ENCODE measurements around the gene SREBF2.

The SREBF2 gene

DNA sequence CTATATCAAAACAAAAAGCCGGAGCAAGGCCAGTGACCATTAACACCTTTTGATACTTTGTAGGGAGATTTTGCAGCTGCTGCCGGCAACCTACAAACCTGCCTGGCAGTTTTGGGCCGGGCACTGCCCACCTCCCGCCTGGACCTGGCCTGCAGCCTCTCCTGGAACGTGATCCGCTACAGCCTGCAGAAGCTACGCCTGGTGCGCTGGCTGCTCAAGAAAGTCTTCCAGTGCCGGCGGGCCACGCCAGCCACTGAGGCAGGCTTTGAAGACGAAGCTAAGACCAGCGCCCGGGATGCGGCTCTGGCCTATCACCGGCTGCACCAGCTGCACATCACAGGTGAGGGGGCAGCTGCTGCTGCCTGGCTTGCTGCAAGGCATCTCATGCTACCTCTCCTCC, 47.7 kb downstream of the SREBF2 start:
- DNase-seq, result no peak

DNA sequence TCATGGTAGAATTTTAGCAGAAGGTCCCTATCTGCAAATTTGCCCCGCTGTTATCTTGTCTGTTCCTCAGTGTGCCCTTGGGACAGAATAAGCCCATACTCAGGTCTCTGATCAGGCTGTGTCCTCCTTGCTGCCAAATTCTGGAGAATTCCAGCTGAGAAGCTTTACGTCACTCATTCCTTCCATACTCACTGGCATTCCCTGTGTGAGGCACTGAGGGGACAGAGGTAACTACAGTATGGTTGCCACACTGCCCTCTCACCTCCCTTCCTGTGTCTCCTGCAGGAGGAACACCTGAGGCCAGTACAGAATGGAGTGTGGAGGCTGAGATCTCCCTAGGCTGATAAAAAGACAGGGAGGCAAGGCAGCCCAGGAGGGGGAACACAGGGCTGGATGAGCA, 50.5 kb downstream of the SREBF2 start:
- DNase-seq, result no peak

DNA sequence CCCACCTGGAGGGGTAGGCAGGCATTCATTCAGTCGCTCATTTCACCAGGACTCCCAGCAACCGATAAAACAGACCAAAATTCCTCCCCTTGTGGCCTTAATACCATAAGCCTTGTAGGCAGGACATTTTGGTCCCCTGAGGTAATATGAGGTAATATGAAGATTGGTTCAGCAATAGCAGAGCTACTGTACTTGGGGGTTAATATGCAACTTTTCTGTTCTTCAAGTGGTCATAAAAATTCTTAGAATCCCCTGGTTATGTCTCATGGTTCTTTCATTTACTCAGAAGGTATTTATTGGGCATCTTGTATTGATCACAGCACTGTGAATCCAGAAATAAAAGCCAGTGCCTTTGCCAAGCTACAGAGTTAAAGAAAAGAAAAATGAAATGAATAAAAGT, 52.2 kb downstream of the SREBF2 start:
- DNase-seq, result no peak

DNA sequence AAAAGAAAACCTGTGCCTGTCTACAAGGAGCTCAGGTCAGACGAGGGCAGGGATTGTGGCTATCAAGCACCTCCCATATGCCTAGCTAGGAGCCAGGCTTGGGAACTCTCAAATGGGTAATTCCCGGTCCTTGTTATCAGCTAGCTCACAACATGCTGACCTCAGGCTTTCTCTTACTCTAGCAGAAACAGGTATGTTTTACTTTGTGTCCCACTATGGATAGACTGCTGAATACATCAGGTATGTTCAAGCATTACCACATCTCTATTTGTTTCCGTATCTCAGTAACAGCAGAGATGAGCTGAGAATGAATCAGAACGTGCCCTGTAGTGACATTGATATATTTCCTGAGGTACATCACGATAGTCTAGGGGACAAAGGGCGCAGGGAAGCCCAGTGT, 52.6 kb downstream of the SREBF2 start:
- no peak for DNase-seq

DNA sequence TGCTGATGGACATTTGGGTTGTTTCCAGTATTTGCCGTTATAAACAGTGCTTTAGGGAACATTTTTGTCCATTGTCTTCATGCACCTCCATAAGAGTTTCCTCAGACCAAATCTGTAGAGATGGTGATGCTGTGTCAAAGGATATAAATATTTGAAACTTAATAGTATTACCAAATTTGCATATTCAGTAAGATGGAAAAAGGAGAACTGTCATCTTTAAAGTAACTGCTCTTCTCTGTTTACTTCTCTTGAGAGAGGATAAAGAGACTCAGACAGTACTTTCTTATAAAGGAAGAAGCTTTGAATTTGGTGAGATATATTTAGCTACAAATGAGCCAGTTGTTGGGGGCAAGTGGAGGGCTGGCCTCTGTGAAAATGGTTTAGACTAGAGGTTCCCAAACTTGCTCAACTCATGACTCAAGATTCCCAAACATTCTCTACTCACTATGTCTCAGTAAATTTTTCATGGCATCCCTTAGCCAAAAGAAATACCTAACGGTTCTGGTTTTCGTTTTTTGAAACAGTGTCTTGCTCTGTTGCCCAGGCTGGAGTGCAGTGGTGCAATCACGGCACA, 55.8 kb downstream of the SREBF2 start:
- DNase-seq, result no peak

DNA sequence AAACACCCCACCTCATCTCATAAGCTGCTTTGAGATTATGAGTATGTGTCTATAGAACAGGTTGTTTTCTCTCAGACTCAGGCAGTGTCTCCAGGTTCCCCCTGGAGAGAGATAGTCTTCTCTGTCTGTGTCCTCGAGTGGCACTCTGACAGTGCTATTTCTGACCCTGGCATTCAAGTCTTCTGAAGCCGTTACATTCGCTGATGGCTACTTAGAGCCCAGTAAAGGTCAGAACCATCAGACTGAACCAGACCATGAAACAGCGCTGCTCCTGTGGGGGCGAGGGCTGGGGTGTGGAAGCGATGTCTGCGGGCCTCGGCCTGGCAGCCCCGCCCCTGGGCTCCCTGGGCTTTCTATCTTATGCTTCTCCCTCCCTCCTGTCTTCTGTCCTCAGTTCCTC, 58.5 kb downstream of the SREBF2 start:
- DNase-seq, result no peak

DNA sequence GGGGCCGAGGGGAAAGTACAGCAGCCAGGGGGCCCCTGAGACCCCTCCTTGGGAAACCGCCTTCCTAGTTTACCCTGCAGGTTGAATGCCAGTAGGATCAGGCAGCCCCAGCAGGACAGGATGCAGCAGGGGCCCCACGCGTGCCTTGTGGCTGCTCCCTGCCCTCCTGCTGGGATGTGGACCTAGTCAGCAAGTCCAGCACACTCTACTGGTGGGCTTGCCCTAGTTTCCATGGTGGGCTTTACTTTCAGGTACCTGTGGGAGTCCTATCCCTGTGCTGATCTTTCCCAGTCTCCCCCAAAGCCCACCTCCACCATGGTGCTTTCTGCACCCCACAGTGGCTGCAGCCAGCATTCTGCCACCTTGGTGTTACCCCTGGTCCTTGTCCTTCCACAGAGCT, 59.8 kb downstream of the SREBF2 start:
- DNase-seq, result no peak

GRCh38 chr22:41893591-41894375, 60.9 kb downstream of the SREBF2 start:
- DNase-seq, result no peak

- no peak for DNase-seq
These were observed 65.7 kb downstream of the SREBF2 start for GRCh38 chr22:41898645-41899044.

DNA sequence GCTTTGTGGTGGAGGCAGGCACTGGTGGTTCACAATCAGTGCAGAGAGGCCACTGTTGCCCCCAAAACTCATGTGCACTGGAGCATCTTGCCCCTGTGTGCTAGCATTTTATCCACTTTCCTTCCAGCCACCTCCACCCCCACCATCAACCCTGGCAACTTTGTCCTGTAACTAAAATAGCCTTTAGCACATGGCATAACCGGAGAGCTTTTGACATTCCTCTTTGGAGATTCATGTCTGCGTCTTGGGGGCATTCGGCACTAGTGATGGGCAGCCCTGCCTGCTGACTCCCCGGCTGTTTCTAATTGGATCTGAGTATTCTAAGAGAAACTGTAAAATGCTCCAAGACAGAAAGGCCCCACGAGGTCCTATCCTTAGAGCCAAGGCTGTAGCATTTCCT, 66.2 kb downstream of the SREBF2 start:
- DNase-seq, result no peak

DNA sequence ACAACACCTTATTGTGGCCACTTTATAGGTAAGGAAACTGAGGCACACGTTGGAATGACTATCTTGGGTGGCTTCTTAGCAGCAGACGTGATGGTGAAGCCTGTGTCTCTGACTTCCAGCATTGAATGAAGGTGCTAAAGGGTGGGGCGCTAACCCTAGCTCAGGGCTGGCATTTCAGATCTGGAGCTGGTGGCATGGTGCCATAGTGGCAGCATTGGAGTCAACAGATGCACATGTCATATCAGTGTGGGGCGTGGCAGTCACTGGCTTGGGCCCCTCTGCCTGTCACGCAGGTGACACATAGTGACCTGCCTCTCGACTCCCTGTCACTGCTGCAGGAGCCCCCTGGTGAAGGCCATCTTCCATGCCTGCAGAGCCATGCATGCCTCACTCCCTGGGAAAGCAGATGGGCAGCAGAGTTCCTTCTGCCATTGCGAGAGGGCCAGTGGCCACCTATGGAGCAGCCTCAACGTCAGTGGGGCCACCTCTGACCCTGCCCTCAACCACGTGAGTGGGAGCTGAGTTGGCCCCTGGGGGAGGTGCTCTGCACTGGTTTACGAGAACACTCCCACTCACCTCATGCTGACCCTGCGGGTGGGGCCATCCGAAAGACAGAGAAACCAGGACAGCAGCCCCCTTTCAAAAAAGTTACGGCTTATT, 67.2 kb downstream of the SREBF2 start:
- no peak for DNase-seq

GRCh38 chr22:41900652-41901312, 67.9 kb downstream of the SREBF2 start:
- no peak for DNase-seq

DNA sequence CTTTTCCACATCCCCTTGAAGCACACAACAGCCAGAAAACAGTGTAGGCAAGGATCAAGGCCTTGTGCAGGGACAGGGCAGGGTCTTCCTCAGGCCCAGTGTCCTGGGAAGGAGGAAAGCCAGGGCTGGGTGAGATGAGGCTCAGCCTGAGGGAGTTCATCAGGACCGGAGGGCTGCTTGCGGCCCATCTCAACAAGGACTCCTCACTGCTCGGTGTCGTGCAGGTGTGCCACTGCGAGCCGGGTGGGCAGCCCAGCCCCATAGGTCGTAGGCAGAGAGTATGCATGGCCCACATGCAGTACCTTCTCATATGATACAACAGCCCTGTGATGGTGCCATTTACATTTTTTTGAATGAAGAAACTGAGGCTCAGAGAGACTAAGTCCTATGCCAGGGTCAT, 69.1 kb downstream of the SREBF2 start:
- no peak for DNase-seq

- DNase-seq, result no peak
These were observed 70.1 kb downstream of the SREBF2 start for GRCh38 chr22:41902932-41903421.

DNA sequence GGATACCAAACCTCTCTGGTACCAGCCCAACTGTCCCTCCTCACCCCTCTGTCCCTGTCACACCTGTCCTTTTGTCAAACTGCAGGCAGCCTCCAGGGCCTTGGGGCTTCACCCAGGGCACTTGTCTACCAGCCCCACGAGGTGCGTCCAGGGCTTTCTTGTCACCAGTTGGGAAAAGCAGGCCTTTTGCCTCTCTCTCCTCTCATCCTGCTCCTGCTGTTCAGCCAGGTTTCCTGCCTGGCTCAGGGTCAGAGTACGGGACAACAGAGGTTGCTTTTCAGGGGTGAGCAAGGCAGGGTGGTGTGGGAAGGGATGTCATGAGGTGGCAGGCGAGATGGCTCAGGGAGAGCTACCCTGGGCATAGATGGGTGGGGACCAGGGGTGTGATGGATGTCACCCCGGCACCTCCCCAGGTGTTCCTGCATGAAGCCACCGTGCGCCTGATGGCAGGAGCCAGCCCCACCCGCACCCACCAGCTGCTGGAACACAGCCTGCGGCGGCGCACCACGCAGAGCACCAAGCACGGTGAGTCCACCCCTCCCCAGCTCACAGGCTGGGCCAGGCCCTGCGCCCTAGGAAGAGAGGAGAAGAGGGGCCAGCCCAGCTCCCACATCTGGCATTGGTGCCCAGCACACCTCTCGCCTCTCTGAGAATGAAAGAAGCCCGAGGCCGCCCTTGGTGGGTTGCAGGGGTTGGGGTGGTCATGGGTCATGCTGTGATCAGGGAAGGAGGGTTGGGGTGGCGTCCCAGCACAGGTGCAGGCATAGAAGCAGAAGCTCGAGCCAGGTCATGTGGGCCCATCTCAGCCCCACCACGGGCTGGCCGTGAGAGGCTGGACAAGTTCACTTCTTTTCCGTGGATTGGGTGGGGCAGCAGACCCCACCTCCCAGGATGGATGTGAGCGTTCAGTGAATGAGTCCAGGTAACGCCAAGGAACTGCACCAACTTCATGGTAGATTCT, 71.8 kb downstream of the SREBF2 start:
- DNase-seq, result no peak

DNA sequence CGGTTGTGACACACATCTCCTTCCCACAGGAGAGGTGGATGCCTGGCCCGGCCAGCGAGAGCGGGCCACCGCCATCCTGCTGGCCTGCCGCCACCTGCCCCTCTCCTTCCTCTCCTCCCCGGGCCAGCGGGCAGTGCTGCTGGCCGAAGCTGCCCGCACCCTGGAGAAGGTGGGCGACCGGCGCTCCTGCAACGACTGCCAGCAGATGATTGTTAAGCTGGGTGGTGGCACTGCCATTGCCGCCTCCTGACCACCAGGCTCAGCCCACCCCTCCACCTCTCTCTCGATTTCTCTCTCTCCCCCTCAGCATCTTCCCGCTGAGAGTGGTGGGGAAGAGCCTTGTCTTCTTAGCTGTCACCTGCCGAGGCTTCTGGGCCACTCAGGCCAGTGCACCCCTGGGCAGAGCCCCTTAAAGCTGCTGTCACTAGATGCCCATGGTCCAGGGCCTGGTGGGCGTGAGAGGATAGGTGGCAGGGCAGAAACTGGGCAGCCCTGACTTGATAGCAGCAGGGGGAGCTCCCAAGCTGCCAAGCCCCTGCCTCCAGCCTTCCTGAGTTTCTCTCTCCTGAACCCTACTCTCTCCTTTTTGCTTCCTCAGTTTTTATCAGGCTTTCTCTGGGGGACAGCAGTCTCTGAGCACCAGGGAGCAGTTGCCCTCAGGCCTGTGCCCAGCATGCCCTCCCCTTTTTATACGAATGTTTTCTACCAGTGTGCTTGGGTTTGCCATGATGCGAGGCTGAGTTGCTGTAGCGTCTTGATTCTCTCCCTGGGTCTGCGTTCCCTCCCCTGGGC, 72.7 kb downstream of the SREBF2 start:
- DNase-seq, result no peak

DNA sequence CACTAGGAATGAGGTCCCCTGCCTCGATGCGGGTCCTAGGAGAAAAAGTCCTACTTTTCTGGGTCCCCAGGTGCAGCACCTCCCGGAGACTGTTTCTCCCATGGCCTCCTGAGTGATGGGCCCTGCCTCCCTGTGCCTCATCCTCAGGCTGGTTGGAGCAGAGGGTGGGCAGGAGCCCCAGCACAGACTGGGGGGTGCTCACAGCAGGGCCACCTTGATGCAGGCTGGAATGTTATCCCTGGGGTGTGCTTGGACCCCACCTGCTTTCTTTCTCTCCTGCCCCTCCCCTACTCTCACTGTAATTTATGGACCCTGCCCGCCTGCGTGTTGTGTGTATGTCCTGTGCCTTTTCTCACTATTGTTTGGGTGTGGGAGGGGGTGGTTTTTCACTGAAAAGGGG, 73.9 kb downstream of the SREBF2 start:
- DNase-seq, result no peak

DNA sequence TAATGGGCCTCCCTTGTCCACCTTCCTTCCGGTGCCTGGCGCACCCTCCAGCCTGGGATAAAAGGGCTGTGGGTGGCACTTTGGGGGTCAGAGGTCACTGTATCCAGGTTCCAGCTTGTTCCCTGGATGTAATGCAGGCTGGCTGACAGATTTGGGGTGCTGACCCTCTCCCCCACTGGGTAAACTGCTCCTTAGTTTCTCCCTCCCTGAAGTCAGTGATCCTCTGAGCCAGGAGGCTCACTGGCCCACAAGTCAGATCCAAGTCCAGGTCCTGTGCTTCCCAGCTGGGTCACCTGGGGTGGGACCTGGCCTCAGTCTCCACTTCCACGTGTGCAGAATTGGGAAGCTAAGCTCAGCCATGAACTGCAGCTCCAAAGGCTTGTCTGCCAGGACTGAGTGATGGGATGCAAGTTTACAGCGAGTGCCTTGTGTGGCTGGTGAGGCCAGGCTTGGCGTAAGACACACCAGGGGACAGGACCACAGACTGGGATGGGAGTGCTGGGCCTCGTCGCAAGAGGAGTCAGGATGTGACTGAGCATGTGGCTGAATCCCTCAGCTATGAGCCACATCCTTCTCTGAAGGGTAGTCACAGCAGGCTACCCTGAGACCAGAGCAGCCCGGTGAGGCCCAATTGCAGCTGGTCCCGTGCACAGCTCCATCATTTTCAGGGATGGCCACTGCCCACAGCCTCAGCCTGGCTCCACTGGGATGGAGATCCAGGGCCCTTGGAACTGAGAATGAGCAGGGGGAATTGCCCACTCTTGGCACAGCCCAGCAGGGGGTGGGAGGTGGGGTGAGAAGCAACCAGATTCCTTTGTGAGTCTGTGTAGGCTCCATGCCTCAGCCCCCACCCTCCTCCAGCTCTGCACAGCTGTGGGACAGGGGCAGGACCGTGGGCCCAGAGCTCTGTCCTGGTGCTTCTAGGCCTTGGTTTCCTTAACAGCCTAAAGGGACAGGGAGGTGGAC, 74.8 kb downstream of the SREBF2 start:
- no peak for DNase-seq

GRCh38 chr22:41908411-41909309, 75.8 kb downstream of the SREBF2 start:
- DNase-seq, result no peak

All from stimulated activated CD4-positive, alpha-beta T cell treated with anti-CD3 and anti-CD28 coated beads, Interleukin-12 subunit alpha, Interleukin-12 subunit beta, amount 100 ng/mL, for 4 hours (primary cell).